ENCODE results near the gene ITIH3.

Gene ITIH3

GRCh38 chr3:52790741-52791140, 3.9 kb upstream of the ITIH3 start:
- H3K4me1 ChIP-seq: peaks cover 29 to 76% (median 69%) of the 10 kb centered on the region in 10 experiments

GRCh38 chr3:52791366-52791765, 3.2 kb upstream of the ITIH3 start:
- H3K4me2 ChIP-seq: peak overlapping the region in 9 of 11 experiments; percentile 29 to 98 (median 88); a peak in 18 of 22 replicates
- peaks cover 0 to 4% (median 0%) of the 10 kb centered on the region in 11 experiments; a peak in 2 of 22 replicates for H3K27me3 ChIP-seq
- H4K20me1 ChIP-seq: no peaks in the 10 kb centered on the region
- H3K4me1 ChIP-seq: peaks cover 30 to 82% (median 75%) of the 10 kb centered on the region in 10 experiments
- peak overlapping the region in 6 of 11 experiments; percentile 3 to 79 (median 64); a peak in 6 of 22 replicates for H3K9ac ChIP-seq
- H3K36me3 ChIP-seq: no peaks in the 10 kb centered on the region
- no peak overlapping the region for H3K4me3 ChIP-seq
- peak overlapping the region in 4 of 11 experiments; percentile 83 to 89 (median 87); a peak in 8 of 22 replicates for H3K27ac ChIP-seq
- no peak for TF ChIP-seq Cebpa-rat (IDR thresholded peaks at IDR 0.05)
- no peaks in the 10 kb centered on the region for H3K9me3 ChIP-seq (replicated peaks in 1 of 11)

More at GRCh38 chr3:52790741-52791140, 3.9 kb upstream of the ITIH3 start:
- Histone ChIP-seq H3K36me3 (no peaks in the 10 kb centered on the region), H3K9ac (peak overlapping the region in 5 of 11 experiments; percentile 8 to 79 (median 69); a peak in 6 of 22 replicates), H3K9me3 (replicated peaks in 1 of 11) (no peaks in the 10 kb centered on the region), H3K4me2 (peak overlapping the region in 9 of 11 experiments; percentile 29 to 98 (median 88); a peak in 18 of 22 replicates), H4K20me1 (no peaks in the 10 kb centered on the region), H3K27me3 (peaks cover 0 to 4% (median 0%) of the 10 kb centered on the region in 11 experiments; a peak in 2 of 22 replicates), H3K4me3 (no peak overlapping the region), H3K27ac (peak overlapping the region in 4 of 11 experiments; percentile 31 to 89 (median 86); a peak in 7 of 22 replicates)
- no peak for TF ChIP-seq Cebpa-rat (IDR thresholded peaks at IDR 0.05)

- Histone ChIP-seq H3K36me3 (no peaks in the 10 kb centered on the region), H3K27me3 (peaks cover 0 to 4% (median 0%) of the 10 kb centered on the region in 11 experiments; a peak in 2 of 22 replicates), H3K4me3 (no peak overlapping the region), H3K9me3 (replicated peaks in 1 of 11) (no peaks in the 10 kb centered on the region), H3K27ac (peak overlapping the region in 6 of 11 experiments; percentile 76 to 89 (median 84); a peak in 13 of 22 replicates), H3K4me1 (peaks cover 30 to 88% (median 77%) of the 10 kb centered on the region in 10 experiments), H3K9ac (peak overlapping the region in 5 of 11 experiments; percentile 60 to 79 (median 75); a peak in 10 of 22 replicates), H3K4me2 (peak overlapping the region in 10 of 11 experiments; percentile 64 to 98 (median 86); a peak in 19 of 22 replicates), H4K20me1 (no peaks in the 10 kb centered on the region)
- TF ChIP-seq Cebpa-rat (IDR thresholded peaks at IDR 0.05): no peak
Measured at GRCh38 chr3:52791928-52792327, 2.7 kb upstream of the ITIH3 start.

- Histone ChIP-seq H3K4me3 (no peak overlapping the region), H3K4me1 (peaks cover 30 to 93% (median 78%) of the 10 kb centered on the region in 10 experiments), H3K27me3 (peaks cover 0 to 4% (median 0%) of the 10 kb centered on the region in 11 experiments; a peak in 2 of 22 replicates), H3K9ac (peak overlapping the region in 7 of 11 experiments; percentile 50 to 79 (median 69); a peak in 11 of 22 replicates), H3K36me3 (no peaks in the 10 kb centered on the region), H3K9me3 (replicated peaks in 1 of 11) (no peaks in the 10 kb centered on the region), H3K4me2 (peak overlapping the region; percentile 64 to 98 (median 85)), H3K27ac (peak overlapping the region in 9 of 11 experiments; percentile 66 to 89 (median 78); a peak in 17 of 22 replicates), H4K20me1 (no peaks in the 10 kb centered on the region)
- no peak for TF ChIP-seq Cebpa-rat (IDR thresholded peaks at IDR 0.05)
Measured at GRCh38 chr3:52792413-52792812, 2.2 kb upstream of the ITIH3 start.

- Histone ChIP-seq H3K27ac (peak overlapping the region in 9 of 11 experiments; percentile 66 to 89 (median 78); a peak in 18 of 22 replicates), H3K9ac (peak overlapping the region in 9 of 11 experiments; percentile 7 to 79 (median 60); a peak in 16 of 22 replicates), H4K20me1 (no peaks in the 10 kb centered on the region), H3K4me1 (peaks cover 30 to 98% (median 83%) of the 10 kb centered on the region in 10 experiments), H3K27me3 (peaks cover 0 to 4% (median 0%) of the 10 kb centered on the region in 11 experiments; a peak in 2 of 22 replicates), H3K4me3 (peak overlapping the region in 1 of 10 experiments; percentile 24; a peak in 2 of 20 replicates), H3K4me2 (peak overlapping the region; percentile 64 to 98 (median 85)), H3K9me3 (replicated peaks in 1 of 11) (no peaks in the 10 kb centered on the region), H3K36me3 (no peaks in the 10 kb centered on the region)
- peak in 2 of 11 experiments; percentile 29 to 37; a peak in 1 of 22 replicates for TF ChIP-seq Cebpa-rat (IDR thresholded peaks at IDR 0.05)
Measured at GRCh38 chr3:52792961-52793695, 1.5 kb upstream of the ITIH3 start.

GRCh38 chr3:52793702-52794611, 639 bp upstream of the ITIH3 start:
- H3K4me2 ChIP-seq: peak overlapping the region; percentile 64 to 98 (median 85)
- TF ChIP-seq Cebpa-rat (IDR thresholded peaks at IDR 0.05): no peak

GRCh38 chr3:52795298-52795900, 803 bp downstream of the ITIH3 start:
- H4K20me1 ChIP-seq: no peaks in the 10 kb centered on the region
- H3K4me1 ChIP-seq: peaks cover 30 to 100% (median 81%) of the 10 kb centered on the region in 10 experiments
- TF ChIP-seq Cebpa-rat (IDR thresholded peaks at IDR 0.05): no peak

More at GRCh38 chr3:52793702-52794611, 639 bp upstream of the ITIH3 start:
- Histone ChIP-seq H3K36me3 (no peaks in the 10 kb centered on the region), H3K4me1 (peaks cover 30 to 100% (median 88%) of the 10 kb centered on the region in 10 experiments), H4K20me1 (no peaks in the 10 kb centered on the region), H3K27me3 (peaks cover 0 to 4% (median 0%) of the 10 kb centered on the region in 11 experiments; a peak in 2 of 22 replicates), H3K9ac (peak overlapping the region in 9 of 11 experiments; percentile 2 to 79 (median 60); a peak in 16 of 22 replicates), H3K27ac (peak overlapping the region in 9 of 11 experiments; percentile 66 to 89 (median 78); a peak in 18 of 22 replicates), H3K4me3 (peak overlapping the region in 1 of 10 experiments; percentile 24; a peak in 2 of 20 replicates), H3K9me3 (replicated peaks in 1 of 11) (no peaks in the 10 kb centered on the region)

More at GRCh38 chr3:52795298-52795900, 803 bp downstream of the ITIH3 start:
- H3K4me3 ChIP-seq: no peak overlapping the region
- H3K27ac ChIP-seq: peak overlapping the region in 9 of 11 experiments; percentile 66 to 89 (median 78); a peak in 19 of 22 replicates
- peaks cover 0 to 4% (median 0%) of the 10 kb centered on the region in 11 experiments; a peak in 2 of 22 replicates for H3K27me3 ChIP-seq
- peak overlapping the region; percentile 8 to 98 (median 85); a peak in 20 of 22 replicates for H3K4me2 ChIP-seq
- no peaks in the 10 kb centered on the region for H3K9me3 ChIP-seq (replicated peaks in 1 of 11)
- peak overlapping the region in 7 of 11 experiments; percentile 4 to 79 (median 69); a peak in 10 of 22 replicates for H3K9ac ChIP-seq
- no peaks in the 10 kb centered on the region for H3K36me3 ChIP-seq

Measured in BLaER1 treated with 17β-estradiol and CSF1 and Interleukin-3, amounts not matched to agents 10 nM and 100 nM (cell line).